Breast epithelium (tissue), 3 donors: ENCODE data around the gene PIK3R6.

Source experiments
- CTCF ChIP-seq, 3 donors: fragments of 450-650 bp; IDR thresholded peaks; one replicate each; pipeline ENCODE4 v1.5.1; 2016 to 2017; ENCODE audit warnings: antibody characterized with exemption in 3 of 3, mild to moderate bottlenecking in 3 of 3, moderate library complexity in 3 of 3
- POLR2A ChIP-seq: fragments of 450-650 bp; IDR thresholded peaks from one replicate; pipeline ENCODE4 v1.6.1; 2016; ENCODE audit warnings: antibody characterized with exemption, mild to moderate bottlenecking, moderate library complexity

DNA sequence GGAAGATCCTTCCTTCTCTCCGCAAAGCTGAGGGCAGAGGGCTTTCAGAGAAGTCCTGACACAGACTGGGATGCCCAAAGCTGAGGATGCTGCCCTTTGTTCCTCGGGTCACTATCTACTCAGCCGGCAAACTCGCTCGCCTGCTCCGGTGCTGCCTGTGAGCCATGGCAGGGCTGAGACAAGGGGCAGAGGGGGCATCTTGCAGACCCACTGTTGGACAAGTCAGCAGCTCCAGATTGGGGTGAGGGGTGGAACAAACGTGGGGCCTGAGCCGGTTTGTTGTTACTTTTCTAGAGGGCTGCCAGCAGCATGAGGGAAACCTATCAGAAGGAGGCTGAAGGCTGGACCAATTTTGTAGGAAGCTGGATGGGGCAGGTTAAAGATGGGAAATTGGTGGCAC lies 47.1 kb upstream of the PIK3R6 start:
- TF ChIP-seq CTCF (IDR thresholded peaks at IDR 0.05) (no peak), POLR2A (no peak)
